ENCODE measurements around the gene LGI1. TPM values are rescaled to one million over a fixed set of nuclear protein-coding genes. Genes with fewer than 3 reads are reported as not detected.

Gene LGI1
- total RNA-seq, 1 donor from 2014 or later, result 2.3 TPM

DNA sequence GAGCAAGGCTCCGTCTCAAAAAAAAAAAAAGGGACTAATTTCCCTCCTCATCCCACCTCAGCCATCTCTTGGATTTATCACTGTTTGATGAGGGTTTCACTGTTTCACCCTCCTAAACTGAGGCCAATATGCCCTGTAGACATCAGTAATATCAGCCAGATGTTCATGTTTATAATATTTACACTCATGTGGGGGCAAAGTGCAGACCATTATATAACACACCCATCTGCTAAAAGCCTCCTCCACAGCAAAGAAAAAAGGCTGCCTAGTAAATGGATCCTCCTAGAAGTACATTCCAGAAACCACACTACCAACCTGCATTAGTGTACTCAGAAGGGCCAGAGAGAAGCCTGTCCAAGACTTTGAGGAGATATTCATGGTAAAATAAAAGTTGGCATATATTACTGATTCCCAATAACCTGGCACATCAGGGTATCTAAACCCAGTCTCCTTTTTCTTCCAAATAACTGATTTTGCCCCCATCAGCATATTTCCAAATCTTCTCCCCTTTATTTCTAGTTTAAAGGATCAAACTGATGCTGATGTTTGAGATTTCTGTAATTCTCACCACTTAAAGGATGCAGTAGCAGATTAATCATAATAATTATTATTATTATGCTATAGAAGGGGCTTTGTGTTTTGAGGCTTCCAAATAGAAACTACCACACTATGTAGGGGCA lies 55.1 kb downstream of the LGI1 start:
- Mint-ChIP-seq H3K27me3 (ENCODE audit: low read depth) (peaks cover 2% of the 10 kb centered on the region), H3K36me3 (ENCODE audit: low read depth) (no peaks in the 10 kb centered on the region), H3K9me3 (ENCODE audit: low read depth) (no peaks in the 10 kb centered on the region)

DNA sequence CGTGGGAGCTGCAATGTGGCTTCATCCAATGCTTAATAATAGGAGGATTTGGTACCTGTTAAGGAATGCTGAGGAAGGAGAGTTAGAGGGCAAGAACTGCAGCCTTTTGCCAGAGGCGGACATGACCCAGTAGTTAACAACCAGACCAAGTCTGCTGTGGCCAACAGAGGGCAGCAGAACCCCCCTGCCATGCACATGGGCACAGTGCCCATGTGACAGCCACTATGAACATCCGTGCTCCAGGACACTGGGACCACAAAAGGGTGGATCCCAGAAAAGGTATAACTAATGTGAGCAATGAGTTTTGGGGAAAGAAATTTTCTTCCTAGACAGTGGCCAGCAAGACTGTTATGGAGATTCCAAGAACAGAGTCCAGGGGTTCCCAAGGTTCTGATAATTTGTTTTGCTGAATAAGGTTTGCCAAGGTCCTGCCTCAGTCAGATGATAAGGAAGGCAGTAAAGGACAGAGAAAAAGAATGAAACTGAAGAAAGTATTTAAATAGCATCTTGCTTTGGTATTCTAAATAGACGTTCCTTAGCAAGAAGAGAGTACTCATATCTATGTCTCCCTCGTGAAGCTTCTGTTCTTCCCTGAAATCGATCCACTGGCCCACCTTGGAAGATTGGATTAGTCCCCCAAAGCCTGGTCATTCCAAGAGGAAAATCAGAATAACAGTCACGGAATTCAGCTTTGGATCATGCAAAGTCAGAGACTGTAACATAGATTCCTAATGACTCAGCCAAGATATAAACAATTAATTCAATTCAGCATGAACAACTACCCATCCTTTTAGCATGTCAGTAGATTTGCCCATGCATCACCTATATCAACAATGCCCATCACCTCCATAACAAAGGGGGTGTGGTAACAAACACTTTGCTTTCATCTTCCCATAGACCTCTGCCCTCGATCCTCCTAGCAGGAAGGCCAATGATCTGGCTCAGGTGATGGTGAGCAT lies 56.0 kb downstream of the LGI1 start:
- Mint-ChIP-seq H3K27me3 (ENCODE audit: low read depth) (peaks cover 2% of the 10 kb centered on the region), H3K36me3 (ENCODE audit: low read depth) (no peaks in the 10 kb centered on the region), H3K4me3 (ENCODE audit: unreplicated experiment) (no peak overlapping the region), H3K9me3 (ENCODE audit: low read depth) (no peaks in the 10 kb centered on the region), H3K4me1 (ENCODE audit: low read depth) (peaks cover 26% of the 10 kb centered on the region), H3K27ac (ENCODE audit: unreplicated experiment) (no peak overlapping the region)
- DNase-seq (ENCODE audit: low spot score), result no peak
- peak; percentile 78 for TF ChIP-seq CTCF (IDR thresholded peaks at IDR 0.05)

More for the DNA sequence above, 55.1 kb downstream of the LGI1 start:
- Mint-ChIP-seq H3K27ac (ENCODE audit: unreplicated experiment) (no peak overlapping the region), H3K4me1 (ENCODE audit: low read depth) (peaks cover 30% of the 10 kb centered on the region), H3K4me3 (ENCODE audit: unreplicated experiment) (no peak overlapping the region)
- no peak for DNase-seq (ENCODE audit: low spot score)
- no peak for TF ChIP-seq CTCF (IDR thresholded peaks at IDR 0.05)

GRCh38 chr10:93815304-93816096 lies 57.8 kb downstream of the LGI1 start:
- Mint-ChIP-seq H3K27ac (ENCODE audit: unreplicated experiment) (peak overlapping the region; percentile 68), H3K36me3 (ENCODE audit: low read depth) (no peaks in the 10 kb centered on the region), H3K4me1 (ENCODE audit: low read depth) (peaks cover 26% of the 10 kb centered on the region), H3K27me3 (ENCODE audit: low read depth) (peaks cover 2% of the 10 kb centered on the region), H3K4me3 (ENCODE audit: unreplicated experiment) (peak overlapping the region; percentile 45), H3K9me3 (ENCODE audit: low read depth) (peaks cover 3% of the 10 kb centered on the region)
- DNase-seq (ENCODE audit: low spot score), result no peak
- TF ChIP-seq CTCF (IDR thresholded peaks at IDR 0.05), result peak; percentile 74

DNA sequence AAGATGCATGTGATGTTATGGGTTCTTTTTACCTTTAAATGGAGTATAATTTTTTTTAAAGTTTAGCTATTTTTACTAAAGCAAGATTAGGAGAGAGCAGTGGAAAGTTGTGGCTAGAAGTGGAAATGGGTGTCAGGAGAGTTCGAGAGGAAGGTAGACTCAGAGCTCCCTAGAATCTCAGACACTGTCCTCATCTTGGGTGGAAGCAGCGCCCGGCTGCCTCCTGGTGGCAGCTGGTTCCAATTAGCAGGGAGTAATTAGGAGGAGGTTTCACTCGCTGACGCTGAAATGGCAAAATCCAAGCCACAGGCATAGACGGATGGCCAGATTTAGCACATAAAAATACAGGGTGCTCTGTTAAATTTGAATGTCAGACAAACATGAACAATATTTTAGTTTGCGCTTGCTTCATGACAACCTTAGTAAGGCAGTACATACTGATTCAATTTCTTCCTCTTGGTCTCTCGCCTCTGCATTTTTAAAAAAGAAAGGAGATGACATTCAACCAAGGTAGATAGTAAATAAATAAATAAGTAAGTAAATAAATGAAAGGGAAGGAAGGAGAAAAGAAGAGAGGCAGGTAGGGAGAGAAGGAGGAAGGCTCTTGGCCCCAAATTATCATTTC lies 58.5 kb downstream of the LGI1 start:
- Mint-ChIP-seq H3K27ac (ENCODE audit: unreplicated experiment) (peak overlapping the region; percentile 68), H3K4me1 (ENCODE audit: low read depth) (peaks cover 26% of the 10 kb centered on the region), H3K27me3 (ENCODE audit: low read depth) (peaks cover 2% of the 10 kb centered on the region), H3K9me3 (ENCODE audit: low read depth) (peaks cover 4% of the 10 kb centered on the region), H3K36me3 (ENCODE audit: low read depth) (no peaks in the 10 kb centered on the region), H3K4me3 (ENCODE audit: unreplicated experiment) (peak overlapping the region; percentile 45)
- DNase-seq (ENCODE audit: low spot score), result no peak
- TF ChIP-seq CTCF (IDR thresholded peaks at IDR 0.05), result peak; percentile 94
